ENCODE measurements around the gene ZNF536. TPM values are rescaled to one million over a fixed set of nuclear protein-coding genes. Genes with fewer than 3 reads are reported as not detected.
"Not testable (repeated sequence)": the region's sequence is repeated elsewhere in the genome, so short reads cannot be mapped to it uniquely, and the experiment has no call there.

ZNF536 gene
- total RNA-seq, 2 donors from 2014 or later = 0.29 to 0.56 TPM

DNA sequence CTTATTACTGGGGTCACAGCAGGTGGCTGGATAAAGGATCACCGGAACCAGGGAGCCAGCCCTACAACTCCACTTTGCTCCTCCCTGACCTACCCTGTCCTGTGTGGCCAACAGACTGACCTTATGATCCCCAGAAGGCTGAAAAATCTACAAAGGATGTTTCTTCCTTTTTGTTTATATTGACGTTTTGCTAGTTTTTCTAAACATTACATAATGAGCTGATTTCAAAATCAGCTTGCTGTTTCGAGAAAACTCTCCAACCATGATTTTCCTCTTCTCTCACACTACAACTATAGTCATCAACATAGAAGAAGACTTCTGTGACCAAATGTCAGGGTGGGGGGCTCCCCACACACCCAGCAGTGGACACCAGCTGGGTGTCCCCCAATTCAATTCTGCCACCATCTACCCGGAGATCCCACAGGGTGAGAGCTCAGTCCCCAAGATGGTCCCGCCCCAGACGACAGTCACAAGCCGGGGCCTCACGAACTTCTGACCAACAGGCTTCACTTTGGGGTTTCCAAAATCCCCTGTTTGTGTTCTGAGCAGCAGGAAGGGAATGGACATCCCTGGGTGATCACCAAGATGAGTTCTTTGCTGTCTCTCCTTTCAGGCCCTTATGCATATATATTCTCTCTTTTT lies 35.0 kb downstream of the ZNF536 start:
- Mint-ChIP-seq H3K27ac (no peak overlapping the region), H3K36me3 (ENCODE audit: insufficient read depth in 2 of 2) (no peaks in the 10 kb centered on the region), H3K4me1 (ENCODE audit: low read depth) (no peaks in the 10 kb centered on the region), H3K27me3 (ENCODE audit: low read depth) (no peaks in the 10 kb centered on the region), H3K4me3 (no peak overlapping the region), H3K9me3 (no peaks in the 10 kb centered on the region)
- DNase-seq (no peak), ATAC-seq (replicated peaks in 1 of 2) (no peak)

DNA sequence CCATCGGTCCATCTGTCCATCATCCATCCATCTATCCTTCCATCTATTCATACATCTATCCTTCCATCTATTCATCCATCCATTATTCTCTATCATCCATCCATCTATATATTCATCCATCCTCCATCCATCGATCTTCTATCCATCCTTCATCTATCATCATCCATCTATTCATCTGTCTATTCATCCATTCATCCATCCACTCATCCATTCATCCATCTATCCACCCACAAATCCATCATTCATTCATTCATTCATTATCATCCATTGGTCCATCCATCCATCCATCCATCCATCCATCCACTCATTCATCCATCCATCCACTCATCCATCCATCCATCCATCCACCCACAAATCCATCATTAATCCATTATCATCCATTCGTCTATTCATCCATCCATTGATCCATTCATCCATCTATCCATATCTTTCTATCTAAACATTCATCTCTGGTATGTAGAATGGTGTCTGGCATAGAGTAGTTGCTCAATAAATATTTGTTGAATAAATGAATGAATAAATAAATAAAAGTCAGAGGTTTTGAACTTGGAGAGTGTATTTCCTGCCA lies 36.6 kb downstream of the ZNF536 start:
- Mint-ChIP-seq H3K27me3 (ENCODE audit: low read depth) (no peaks in the 10 kb centered on the region), H3K9me3 (no peaks in the 10 kb centered on the region), H3K4me1 (ENCODE audit: low read depth) (no peaks in the 10 kb centered on the region), H3K27ac (no peak overlapping the region), H3K36me3 (ENCODE audit: insufficient read depth in 2 of 2) (no peaks in the 10 kb centered on the region), H3K4me3 (no peak overlapping the region)
- DNase-seq = no peak
- no peak for ATAC-seq (replicated peaks in 1 of 2)

DNA sequence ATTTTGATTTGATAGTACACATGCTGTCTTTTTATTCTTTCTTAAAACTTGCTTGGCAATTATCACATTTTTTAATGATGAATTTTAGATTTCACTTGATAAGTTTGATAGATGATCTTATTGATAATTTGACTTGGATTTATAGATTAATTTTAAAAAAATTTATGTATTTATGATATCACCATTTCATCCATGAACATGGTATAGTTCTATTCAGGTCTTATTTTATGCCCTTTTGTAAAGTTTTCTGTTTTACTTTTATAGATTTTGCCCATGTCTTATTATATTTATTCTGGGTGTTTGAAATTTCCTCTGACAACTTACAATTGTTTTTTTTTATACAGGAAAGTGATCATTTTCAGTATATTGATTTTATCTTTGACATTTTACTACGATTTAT lies 39.5 kb downstream of the ZNF536 start:
- ATAC-seq (replicated peaks in 1 of 2) = no peak
- Mint-ChIP-seq H3K4me3 (no peak overlapping the region), H3K9me3 (no peaks in the 10 kb centered on the region), H3K27ac (no peak overlapping the region), H3K4me1 (ENCODE audit: low read depth) (no peaks in the 10 kb centered on the region), H3K27me3 (ENCODE audit: low read depth) (no peaks in the 10 kb centered on the region), H3K36me3 (ENCODE audit: insufficient read depth in 2 of 2) (no peaks in the 10 kb centered on the region)
- no peak for DNase-seq

DNA sequence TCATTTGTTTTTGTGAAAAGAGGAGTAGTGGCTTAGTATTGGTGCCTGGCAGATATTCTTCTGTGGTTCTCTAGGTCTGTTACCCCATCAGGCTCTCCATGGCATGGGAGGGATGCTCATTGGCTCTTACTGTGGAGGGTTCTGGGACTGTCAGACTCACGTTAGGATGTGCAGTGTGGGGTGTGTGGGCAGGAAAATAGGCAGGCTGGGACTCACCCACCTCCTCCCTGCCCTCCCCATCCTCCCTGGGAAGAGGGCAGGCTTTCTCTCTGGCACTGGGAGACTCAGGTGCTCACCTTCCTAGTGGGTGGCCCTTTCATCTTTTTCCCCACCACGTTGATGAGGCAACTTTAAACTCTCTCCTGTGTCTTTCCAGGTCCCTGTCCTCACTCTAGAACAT lies 44.2 kb downstream of the ZNF536 start:
- Mint-ChIP-seq H3K27me3 (ENCODE audit: low read depth) (no peaks in the 10 kb centered on the region), H3K27ac (no peak overlapping the region), H3K36me3 (ENCODE audit: insufficient read depth in 2 of 2) (no peaks in the 10 kb centered on the region), H3K4me1 (ENCODE audit: low read depth) (no peaks in the 10 kb centered on the region), H3K9me3 (no peaks in the 10 kb centered on the region), H3K4me3 (no peak overlapping the region)
- DNase-seq (no peak), ATAC-seq (replicated peaks in 1 of 2) (no peak)

DNA sequence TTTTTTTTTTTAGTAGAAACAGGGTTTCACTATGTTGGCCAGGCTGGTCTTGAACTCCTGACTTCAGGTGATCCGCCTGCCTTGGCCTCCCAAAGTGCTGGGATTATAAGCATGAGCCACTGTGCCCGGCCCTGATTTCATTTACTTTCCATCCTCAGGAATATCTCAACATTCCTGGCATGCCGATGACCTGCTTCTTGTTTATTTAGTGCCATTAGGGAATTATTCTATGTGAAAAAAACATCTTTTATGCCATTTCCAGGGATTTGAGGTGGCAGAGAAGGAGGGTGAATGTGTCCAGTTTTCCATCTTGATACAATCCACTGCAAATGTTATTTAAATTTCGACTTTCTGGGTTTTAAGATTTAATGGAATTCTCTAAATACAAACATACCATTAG lies 45.0 kb downstream of the ZNF536 start:
- ATAC-seq (replicated peaks in 1 of 2); DNase-seq; H3K36me3 Mint-ChIP-seq (ENCODE audit: insufficient read depth in 2 of 2); H3K4me1 Mint-ChIP-seq (ENCODE audit: low read depth); H3K27ac Mint-ChIP-seq; H3K27me3 Mint-ChIP-seq (ENCODE audit: low read depth); H3K9me3 Mint-ChIP-seq; H3K4me3 Mint-ChIP-seq: not testable (repeated sequence)

DNA sequence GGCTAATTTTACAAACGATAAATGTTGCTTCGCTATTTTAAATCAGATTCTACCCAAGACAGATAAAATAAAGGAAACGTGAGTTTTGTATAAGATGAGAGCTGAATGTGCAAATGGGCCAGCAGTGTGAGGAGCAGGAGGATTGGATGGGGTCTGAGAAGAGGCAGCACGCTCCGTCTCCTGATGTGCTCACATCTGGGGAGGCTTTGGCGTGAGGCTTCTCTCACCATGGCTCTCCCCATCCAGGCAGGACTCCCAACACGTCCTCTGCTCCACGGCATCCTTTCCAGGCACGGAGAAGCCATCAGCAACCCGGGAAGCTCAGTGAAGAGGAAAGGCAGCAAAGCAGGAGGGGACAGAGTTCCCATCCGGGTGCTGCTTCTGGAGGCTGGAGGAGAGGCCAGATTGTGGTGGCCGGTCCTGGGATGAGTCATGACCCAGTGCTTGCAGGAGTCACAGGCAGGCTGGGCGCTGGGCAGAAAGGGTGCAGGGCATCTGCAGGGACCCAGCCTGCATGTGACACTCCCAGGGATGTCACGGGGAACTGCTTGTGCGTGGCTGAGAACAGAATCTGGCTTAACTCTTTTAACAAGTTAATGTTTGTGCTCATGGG lies 47.5 kb downstream of the ZNF536 start:
- Mint-ChIP-seq H3K4me1 (ENCODE audit: low read depth) (no peaks in the 10 kb centered on the region), H3K9me3 (no peaks in the 10 kb centered on the region), H3K27ac (no peak overlapping the region), H3K36me3 (ENCODE audit: insufficient read depth in 2 of 2) (no peaks in the 10 kb centered on the region), H3K4me3 (no peak overlapping the region), H3K27me3 (ENCODE audit: low read depth) (no peaks in the 10 kb centered on the region)
- ATAC-seq (replicated peaks in 1 of 2) (no peak), DNase-seq (no peak)

DNA sequence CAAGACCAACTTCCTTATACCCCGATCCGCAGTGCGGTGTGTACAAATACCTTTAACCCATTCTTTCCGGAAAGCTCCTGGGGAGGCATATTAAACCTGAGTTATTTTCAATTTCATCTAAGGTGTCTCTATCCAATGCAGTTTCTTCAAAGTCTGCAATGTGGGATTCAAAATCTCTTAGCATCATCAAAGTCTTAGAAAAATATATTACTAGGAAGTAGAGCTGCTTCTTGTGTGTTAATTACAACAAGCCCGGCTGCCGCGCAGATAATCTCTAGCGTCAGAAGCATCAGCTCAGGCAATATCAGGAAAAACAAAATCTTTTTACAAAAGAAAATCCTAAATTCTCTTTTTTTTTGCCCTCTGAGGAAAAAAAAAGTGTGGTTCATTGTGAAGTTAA lies 48.1 kb downstream of the ZNF536 start:
- H3K4me3 Mint-ChIP-seq = no peak overlapping the region
- H3K4me1 Mint-ChIP-seq (ENCODE audit: low read depth) = no peaks in the 10 kb centered on the region
- DNase-seq (no peak), ATAC-seq (replicated peaks in 1 of 2) (no peak)
- H3K27me3 Mint-ChIP-seq (ENCODE audit: low read depth) = no peaks in the 10 kb centered on the region
- H3K9me3 Mint-ChIP-seq = no peaks in the 10 kb centered on the region
- no peak overlapping the region for H3K27ac Mint-ChIP-seq
- H3K36me3 Mint-ChIP-seq (ENCODE audit: insufficient read depth in 2 of 2) = no peaks in the 10 kb centered on the region

DNA sequence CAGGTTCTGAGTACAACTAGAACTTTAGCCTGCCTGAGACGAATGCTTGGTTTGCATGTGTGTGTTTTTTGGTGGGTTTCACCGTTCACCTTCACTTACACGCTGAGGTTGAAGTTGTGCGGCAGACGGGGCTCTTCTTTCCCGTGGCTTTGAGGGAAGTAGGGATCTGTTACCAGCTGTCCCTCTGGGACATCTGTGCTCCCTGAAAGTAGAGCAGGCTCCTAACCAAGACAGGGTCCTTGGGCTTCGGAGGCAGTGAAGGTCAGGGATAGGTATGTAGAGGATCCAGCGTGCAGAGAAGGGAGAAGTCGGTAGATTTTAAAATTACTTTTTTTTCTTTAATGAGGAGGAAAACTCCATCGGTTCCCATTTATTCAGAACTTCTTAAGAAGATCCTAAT lies 48.7 kb downstream of the ZNF536 start:
- Mint-ChIP-seq H3K36me3 (ENCODE audit: insufficient read depth in 2 of 2) (no peaks in the 10 kb centered on the region), H3K9me3 (no peaks in the 10 kb centered on the region), H3K4me1 (ENCODE audit: low read depth) (no peaks in the 10 kb centered on the region), H3K4me3 (no peak overlapping the region), H3K27ac (no peak overlapping the region), H3K27me3 (ENCODE audit: low read depth) (no peaks in the 10 kb centered on the region)
- no peak for ATAC-seq (replicated peaks in 1 of 2)
- no peak for DNase-seq

DNA sequence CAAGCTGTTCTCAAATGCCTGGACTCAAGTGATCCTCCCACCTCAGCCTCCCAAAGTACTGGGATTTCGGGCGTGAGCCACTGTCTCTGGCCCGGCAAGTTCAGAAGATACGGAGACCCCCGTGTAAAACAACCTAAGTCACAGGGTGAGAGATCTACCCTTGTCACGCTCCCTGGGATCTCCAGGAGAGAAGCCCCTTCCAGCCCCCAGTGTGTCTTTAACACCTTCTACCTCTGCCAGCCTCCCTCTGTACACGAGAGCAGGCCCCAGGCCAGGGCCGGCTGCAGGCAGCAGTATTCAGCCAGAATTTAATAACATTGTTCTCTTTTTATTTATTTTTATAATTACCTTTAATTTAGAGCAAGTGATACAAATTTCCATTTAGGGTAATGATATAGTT lies 49.4 kb downstream of the ZNF536 start:
- no peaks in the 10 kb centered on the region for H3K36me3 Mint-ChIP-seq (ENCODE audit: insufficient read depth in 2 of 2)
- H3K4me3 Mint-ChIP-seq = no peak overlapping the region
- no peak for DNase-seq
- no peaks in the 10 kb centered on the region for H3K9me3 Mint-ChIP-seq
- ATAC-seq (replicated peaks in 1 of 2) = no peak
- no peaks in the 10 kb centered on the region for H3K4me1 Mint-ChIP-seq (ENCODE audit: low read depth)
- no peaks in the 10 kb centered on the region for H3K27me3 Mint-ChIP-seq (ENCODE audit: low read depth)
- H3K27ac Mint-ChIP-seq = no peak overlapping the region

DNA sequence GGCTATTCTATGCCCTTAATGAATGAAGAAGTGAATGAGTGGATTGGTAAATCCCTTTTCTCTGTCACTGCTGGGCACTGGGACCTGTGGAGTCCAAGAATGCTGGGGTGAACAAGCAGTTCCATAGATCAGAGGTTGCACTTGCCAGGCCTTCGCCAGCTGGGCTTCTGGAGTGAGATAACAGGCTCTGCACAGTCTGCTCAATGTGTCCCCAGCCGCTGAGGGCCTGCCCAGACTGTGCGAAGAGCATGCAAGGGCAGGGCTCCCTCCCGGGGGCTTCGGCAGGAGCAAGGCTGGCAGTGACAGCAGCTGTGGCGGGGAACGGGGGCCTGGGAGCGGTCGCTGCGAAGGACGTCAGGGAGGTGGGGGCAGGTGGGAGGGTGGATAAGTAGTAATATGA lies 51.3 kb downstream of the ZNF536 start:
- no peaks in the 10 kb centered on the region for H3K36me3 Mint-ChIP-seq (ENCODE audit: insufficient read depth in 2 of 2)
- no peaks in the 10 kb centered on the region for H3K9me3 Mint-ChIP-seq
- no peak overlapping the region for H3K4me3 Mint-ChIP-seq
- DNase-seq (no peak), ATAC-seq (replicated peaks in 1 of 2) (no peak)
- no peaks in the 10 kb centered on the region for H3K4me1 Mint-ChIP-seq (ENCODE audit: low read depth)
- H3K27ac Mint-ChIP-seq = no peak overlapping the region
- H3K27me3 Mint-ChIP-seq (ENCODE audit: low read depth) = no peaks in the 10 kb centered on the region

DNA sequence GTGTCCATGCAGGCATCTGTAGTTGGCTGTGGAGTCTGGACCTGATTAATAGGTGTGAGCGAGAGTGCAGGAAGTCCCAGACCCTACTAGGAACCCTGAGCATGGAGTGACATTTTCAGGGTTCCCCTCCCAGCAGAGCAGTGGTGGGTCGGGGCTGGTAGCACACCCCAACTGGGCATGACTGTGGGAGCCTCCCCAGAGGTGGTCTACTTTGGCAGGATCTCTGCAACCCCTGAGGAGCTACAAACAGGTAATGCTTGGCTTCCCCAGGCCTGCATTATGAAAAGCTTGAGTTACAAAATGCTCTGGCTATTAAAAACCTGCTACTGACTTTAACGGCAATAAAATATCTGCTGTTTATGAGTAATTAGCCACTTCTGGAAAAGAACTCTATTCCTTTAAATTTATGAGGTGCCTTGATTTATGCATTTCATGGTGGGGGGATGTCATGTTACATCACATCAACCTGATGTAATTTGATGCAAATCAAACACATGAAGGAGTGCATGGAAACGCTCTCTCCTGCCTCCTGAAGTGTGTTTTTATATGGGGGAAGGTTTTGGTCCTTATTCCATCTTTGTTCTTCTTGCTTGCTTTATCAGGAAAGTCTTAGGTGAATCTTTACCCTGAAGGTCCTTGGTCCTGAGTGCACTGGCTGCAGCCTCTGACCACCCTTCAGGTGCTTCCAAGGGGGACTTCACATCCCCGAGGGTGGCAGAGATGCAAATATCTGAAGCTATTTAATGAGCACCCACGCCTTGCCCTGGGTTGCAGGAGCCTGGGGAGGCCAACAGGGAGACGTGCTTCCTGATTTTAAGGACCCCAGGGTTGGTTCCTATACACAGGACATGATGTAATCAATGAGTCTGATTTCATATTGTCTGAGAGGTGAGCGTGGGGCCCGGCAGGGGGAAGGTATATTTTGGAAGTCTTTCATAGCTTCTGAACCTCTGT lies 54.0 kb downstream of the ZNF536 start:
- no peak for DNase-seq
- H3K36me3 Mint-ChIP-seq (ENCODE audit: insufficient read depth in 2 of 2) = no peaks in the 10 kb centered on the region
- H3K27me3 Mint-ChIP-seq (ENCODE audit: low read depth) = no peaks in the 10 kb centered on the region
- H3K9me3 Mint-ChIP-seq = peaks cover 0 to 1% of the 10 kb centered on the region in 2 donors
- ATAC-seq (replicated peaks in 1 of 2) = no peak
- no peak overlapping the region for H3K27ac Mint-ChIP-seq
- no peak overlapping the region for H3K4me3 Mint-ChIP-seq
- no peaks in the 10 kb centered on the region for H3K4me1 Mint-ChIP-seq (ENCODE audit: low read depth)

DNA sequence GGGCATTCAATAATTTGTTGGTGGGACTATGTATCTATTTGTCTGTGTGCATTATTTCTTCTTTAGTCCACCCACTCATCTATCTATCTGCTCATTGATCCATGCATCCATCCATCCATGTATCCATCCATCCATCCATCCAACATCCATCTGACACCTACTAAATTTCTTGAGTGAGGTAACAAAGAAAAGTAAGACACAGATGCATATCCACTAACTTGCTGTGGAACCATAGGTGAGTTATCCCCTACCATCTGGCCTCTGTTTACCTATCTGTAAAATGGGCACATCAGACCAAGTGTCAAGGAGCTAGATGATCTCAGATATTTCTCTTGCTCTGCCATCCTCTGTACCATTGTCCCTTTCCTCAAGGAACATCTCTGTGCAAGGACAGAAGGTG lies 54.7 kb downstream of the ZNF536 start:
- Mint-ChIP-seq H3K27me3 (ENCODE audit: low read depth) (no peaks in the 10 kb centered on the region), H3K36me3 (ENCODE audit: insufficient read depth in 2 of 2) (no peaks in the 10 kb centered on the region), H3K27ac (no peak overlapping the region), H3K9me3 (peaks cover 0 to 1% of the 10 kb centered on the region in 2 donors), H3K4me1 (ENCODE audit: low read depth) (no peaks in the 10 kb centered on the region), H3K4me3 (no peak overlapping the region)
- DNase-seq (no peak), ATAC-seq (replicated peaks in 1 of 2) (no peak)

DNA sequence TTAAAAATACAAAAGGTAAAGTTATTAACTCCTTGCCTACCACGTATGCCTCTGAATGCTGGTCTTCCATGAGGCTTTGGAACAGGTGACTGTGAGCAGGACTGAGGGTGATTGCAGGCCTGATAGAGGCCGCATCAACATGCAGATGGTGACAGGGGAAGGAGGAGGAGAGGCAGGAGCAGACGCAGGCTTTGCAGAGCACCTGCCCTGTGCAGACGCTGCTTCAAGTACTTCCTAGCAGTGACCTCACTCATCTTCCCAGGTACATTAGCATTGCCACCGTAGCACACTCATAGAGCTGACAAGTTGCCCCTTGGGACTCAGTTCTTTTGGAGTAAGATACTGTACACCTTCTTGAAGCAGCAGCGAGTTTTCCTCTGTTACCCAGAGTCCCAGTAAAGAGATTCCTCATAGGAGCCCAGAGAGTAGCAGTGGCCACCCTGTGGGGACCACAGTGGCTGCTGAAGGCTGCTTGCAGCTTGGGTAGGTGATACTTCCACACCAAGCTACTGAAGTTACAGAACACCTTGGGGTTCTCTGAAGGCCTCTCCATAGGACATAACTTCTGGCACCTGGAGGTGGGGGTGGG lies 56.0 kb downstream of the ZNF536 start:
- no peak for DNase-seq
- no peak overlapping the region for H3K4me3 Mint-ChIP-seq
- ATAC-seq (replicated peaks in 1 of 2) = no peak
- no peak overlapping the region for H3K27ac Mint-ChIP-seq
- H3K27me3 Mint-ChIP-seq (ENCODE audit: low read depth) = no peaks in the 10 kb centered on the region
- H3K36me3 Mint-ChIP-seq (ENCODE audit: insufficient read depth in 2 of 2) = no peaks in the 10 kb centered on the region
- peaks cover 0 to 4% of the 10 kb centered on the region in 2 donors for H3K9me3 Mint-ChIP-seq
- H3K4me1 Mint-ChIP-seq (ENCODE audit: low read depth) = no peaks in the 10 kb centered on the region
